ENCODE results near the gene OTOS. TPM values are rescaled to one million over a fixed set of nuclear protein-coding genes. Genes with fewer than 3 reads are reported as not detected.

Gene OTOS
- total RNA-seq, 2 experiments from 2014 or later, result not detected

DNA sequence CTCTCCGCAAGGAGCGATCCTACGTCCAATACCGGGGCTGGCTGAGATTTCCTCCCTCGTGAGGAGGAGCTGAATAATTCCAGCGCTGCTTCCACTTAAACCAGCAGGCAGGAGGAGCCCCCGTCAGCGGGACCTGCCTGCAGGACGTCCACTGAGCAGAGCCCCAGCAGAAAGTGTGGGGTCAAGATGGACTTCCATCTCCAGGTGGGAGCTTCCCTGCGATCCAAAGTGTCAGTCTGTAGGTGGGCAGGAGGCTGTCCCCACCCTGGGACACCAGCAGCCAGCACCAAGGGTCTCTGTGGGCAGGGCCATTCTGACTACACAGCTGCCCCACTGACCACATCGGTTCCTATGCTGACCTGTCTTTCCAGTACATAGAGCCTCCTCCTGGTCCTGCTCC, 462 bp upstream of the OTOS start:
- Mint-ChIP-seq H3K4me1 (ENCODE audit: low read depth) (peaks cover 8% of the 10 kb centered on the region), H3K4me3 (no peak overlapping the region), H3K27me3 (peaks cover 4% of the 10 kb centered on the region), H3K27ac (no peak overlapping the region), H3K36me3 (ENCODE audit: low read depth) (no peaks in the 10 kb centered on the region), H3K9me3 (no peaks in the 10 kb centered on the region)
- CTCF ChIA-PET, result interaction anchor here (6.2 kb wide), 1 partner anchor 81 kb away, joined by 100 read pairs; no protein-coding TSS in a partner anchor
- TF ChIP-seq, protein P1, sequence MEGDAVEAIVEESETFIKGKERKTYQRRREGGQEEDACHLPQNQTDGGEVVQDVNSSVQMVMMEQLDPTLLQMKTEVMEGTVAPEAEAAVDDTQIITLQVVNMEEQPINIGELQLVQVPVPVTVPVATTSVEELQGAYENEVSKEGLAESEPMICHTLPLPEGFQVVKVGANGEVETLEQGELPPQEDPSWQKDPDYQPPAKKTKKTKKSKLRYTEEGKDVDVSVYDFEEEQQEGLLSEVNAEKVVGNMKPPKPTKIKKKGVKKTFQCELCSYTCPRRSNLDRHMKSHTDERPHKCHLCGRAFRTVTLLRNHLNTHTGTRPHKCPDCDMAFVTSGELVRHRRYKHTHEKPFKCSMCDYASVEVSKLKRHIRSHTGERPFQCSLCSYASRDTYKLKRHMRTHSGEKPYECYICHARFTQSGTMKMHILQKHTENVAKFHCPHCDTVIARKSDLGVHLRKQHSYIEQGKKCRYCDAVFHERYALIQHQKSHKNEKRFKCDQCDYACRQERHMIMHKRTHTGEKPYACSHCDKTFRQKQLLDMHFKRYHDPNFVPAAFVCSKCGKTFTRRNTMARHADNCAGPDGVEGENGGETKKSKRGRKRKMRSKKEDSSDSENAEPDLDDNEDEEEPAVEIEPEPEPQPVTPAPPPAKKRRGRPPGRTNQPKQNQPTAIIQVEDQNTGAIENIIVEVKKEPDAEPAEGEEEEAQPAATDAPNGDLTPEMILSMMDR (IDR thresholded peaks at IDR 0.05), result no peak
- POLR2A ChIA-PET, result no interaction called here
- ATAC-seq (no peak), DNase-seq (no peak)
- intact Hi-C loops (cut with micrococcal nuclease), result no loop called here

DNA sequence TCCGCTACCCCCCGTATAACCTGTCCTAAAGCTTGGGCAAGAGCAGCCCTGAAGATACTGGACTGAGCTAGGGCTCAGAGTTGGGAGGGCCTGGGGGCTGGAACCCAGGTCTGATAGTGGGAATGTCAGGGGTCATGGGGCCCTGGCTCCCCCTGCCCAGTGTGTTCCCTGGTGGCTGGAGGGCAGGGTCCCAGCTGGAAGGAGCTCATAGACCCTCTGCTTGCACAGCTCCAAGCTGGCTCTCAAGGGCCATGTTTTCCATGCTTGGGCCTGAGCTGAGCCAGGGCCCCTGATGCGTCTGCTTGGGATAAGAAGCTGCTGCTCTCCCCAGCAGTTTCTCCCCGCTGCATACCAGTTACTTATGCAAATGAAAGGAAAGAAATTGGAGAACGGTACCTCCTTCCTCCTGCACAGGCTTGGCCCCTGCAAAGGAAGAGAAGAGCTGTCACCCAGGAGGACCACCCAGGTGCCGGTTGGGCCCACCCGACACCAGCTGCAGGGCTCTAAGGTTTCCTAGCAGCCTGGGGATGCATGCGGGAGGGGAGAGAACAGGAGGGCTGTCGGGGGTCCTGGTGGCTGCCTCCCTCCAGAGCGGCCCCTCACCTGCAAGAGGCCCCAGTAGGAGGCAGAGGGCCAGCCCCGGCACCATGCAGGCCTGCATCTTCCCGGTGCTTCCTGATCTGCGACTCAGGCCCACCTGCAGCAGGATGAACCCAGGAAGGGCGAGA, 628 bp downstream of the OTOS start:
- TF ChIP-seq, protein P1 (IDR thresholded peaks at IDR 0.05), result no peak
- DNase-seq (no peak), ATAC-seq (no peak)
- Mint-ChIP-seq H3K9me3 (no peaks in the 10 kb centered on the region), H3K36me3 (ENCODE audit: low read depth) (no peaks in the 10 kb centered on the region), H3K4me1 (ENCODE audit: low read depth) (peaks cover 14% of the 10 kb centered on the region), H3K27me3 (peaks cover 4% of the 10 kb centered on the region), H3K27ac (no peak overlapping the region), H3K4me3 (no peak overlapping the region)
- POLR2A ChIA-PET, result no interaction called here
- CTCF ChIA-PET, result interaction anchor here (2.2 kb wide), 1 partner anchor 79 kb away, joined by 10 read pairs; no protein-coding TSS in a partner anchor
- intact Hi-C loops (cut with micrococcal nuclease), result no loop called here

DNA sequence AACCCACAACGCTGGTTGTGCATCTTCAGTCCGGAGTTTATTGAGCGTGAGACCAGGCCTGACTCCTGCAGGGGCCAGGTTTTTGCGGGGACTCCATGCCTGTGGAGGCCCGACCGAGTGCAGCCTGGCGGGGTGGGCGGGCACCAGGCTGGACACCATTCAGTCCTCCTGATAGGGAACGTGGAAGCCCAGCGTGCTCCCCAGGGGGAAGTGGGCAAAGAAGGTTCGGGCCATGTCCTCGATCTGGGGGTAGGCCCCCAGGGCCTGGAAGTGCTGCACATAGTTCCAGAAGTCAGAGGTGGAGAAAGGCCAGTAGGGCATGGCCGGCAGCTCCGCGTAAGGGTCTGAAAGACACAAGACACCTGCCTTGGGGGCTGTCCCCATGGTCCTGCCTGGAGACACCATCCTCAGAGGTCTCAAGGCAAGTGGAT, 1.4 kb downstream of the OTOS start:
- H3K27ac Mint-ChIP-seq, result no peak overlapping the region
- H3K27me3 Mint-ChIP-seq, result peaks cover 4% of the 10 kb centered on the region
- DNase-seq, result no peak
- ATAC-seq, result no peak
- no peaks in the 10 kb centered on the region for H3K9me3 Mint-ChIP-seq
- peaks cover 1% of the 10 kb centered on the region for H3K36me3 Mint-ChIP-seq (ENCODE audit: low read depth)
- intact Hi-C loops (cut with micrococcal nuclease), result no loop called here
- H3K4me1 Mint-ChIP-seq (ENCODE audit: low read depth), result peaks cover 22% of the 10 kb centered on the region
- ChIA-PET POLR2A (no interaction called here), CTCF (interaction anchor here (0.7 to 2.2 kb wide), 3 partner anchors 74 to 204 kb away, joined by 3 to 10 read pairs (median 3); no protein-coding TSS in a partner anchor)
- TF ChIP-seq, protein P1 (IDR thresholded peaks at IDR 0.05), result no peak
- no peak overlapping the region for H3K4me3 Mint-ChIP-seq

DNA sequence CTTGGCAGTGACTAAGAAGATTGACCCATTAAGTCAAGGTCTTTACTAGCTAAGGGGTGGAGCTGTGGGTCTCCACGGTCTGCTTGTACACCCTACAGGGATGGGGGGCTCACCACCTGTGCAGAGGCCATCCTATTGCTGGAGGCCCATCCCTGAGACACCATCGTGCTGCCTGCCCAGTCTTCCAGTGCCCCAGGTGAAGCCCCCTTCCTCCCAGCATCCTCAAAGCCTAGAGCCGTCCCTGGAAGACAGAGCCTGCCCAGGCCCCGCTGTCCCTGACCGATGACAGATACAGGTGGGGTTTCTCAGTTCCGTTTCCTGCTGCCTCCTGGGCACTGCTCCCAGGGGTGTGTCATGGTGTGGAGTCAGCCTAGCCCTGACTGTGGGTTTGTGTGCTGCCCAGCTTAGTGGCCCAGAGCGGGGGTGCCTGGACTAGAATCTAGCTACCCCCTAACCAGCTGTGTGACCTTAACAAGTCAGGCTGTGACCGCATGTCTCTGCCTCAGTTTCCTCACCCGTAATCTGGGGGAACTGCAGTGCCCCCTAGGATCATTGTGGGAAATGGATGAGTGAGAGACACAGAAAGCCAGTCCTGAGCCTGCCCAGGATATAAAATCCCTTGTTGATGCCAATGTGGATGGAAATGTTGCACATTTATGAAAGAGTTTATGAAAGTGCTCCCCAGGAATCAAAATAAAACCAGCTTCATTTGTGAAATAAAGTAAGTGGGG, 2.0 kb downstream of the OTOS start:
- CTCF ChIA-PET, result interaction anchor here (0.7 to 2.2 kb wide), 3 partner anchors 73 to 204 kb away, joined by 3 to 10 read pairs (median 3); no protein-coding TSS in a partner anchor
- Mint-ChIP-seq H3K27ac (no peak overlapping the region), H3K4me3 (no peak overlapping the region), H3K27me3 (peaks cover 1% of the 10 kb centered on the region), H3K9me3 (no peaks in the 10 kb centered on the region), H3K4me1 (ENCODE audit: low read depth) (peaks cover 24% of the 10 kb centered on the region), H3K36me3 (ENCODE audit: low read depth) (peaks cover 1% of the 10 kb centered on the region)
- intact Hi-C loops (cut with micrococcal nuclease), result no loop called here
- POLR2A ChIA-PET, result no interaction called here
- TF ChIP-seq, protein P1 (IDR thresholded peaks at IDR 0.05), result no peak
- no peak for DNase-seq
- ATAC-seq, result no peak
